ENCODE results near the gene ADAMTS18. TPM values are rescaled to one million over a fixed set of nuclear protein-coding genes. Genes with fewer than 3 reads are reported as not detected.

Gene ADAMTS18
- total RNA-seq, 4 donors from 2014 or later: 0.20 to 0.79 (median 0.27) TPM; not detected in 1

GRCh38 chr16:77290451-77291115 lies 144.3 kb downstream of the ADAMTS18 start:
- Histone ChIP-seq H3K4me1 (no peaks in the 10 kb centered on the region), H3K27ac (no peak overlapping the region), H3K4me3 (no peak overlapping the region), H3K27me3 (no peaks in the 10 kb centered on the region), H3K36me3 (no peaks in the 10 kb centered on the region), H3K9me3 (no peaks in the 10 kb centered on the region)
- TF ChIP-seq POLR2A (IDR thresholded peaks at IDR 0.05) (no peak), EP300 (IDR thresholded peaks at IDR 0.05; ENCODE audit: low read depth) (no peak), POLR2AphosphoS5 (IDR thresholded peaks at IDR 0.05) (no peak), CTCF (IDR thresholded peaks at IDR 0.05) (no peak)
- DNase-seq: no peak
- intact Hi-C loops (cut with DNase I; ENCODE audit: low total_unique reads) (no loop called here), in situ Hi-C loops (cut with MboI; ENCODE audit: low pct_ligation_motif_present in 1 of 4, low pct_unique_long_range_greater_than_20kb in 1 of 4, low sequenced_read_pairs in 3 of 4) (no loop called here)
- 61 to 64% methylated on average over 6 to 10 of the region's 10 CpGs for WGBS, 2 donors (ENCODE audit: low coverage in 1 of 2)

GRCh38 chr16:77289331-77289809 lies 145.5 kb downstream of the ADAMTS18 start:
- no peaks in the 10 kb centered on the region for H3K36me3 ChIP-seq
- H3K9me3 ChIP-seq: no peaks in the 10 kb centered on the region
- no peaks in the 10 kb centered on the region for H3K4me1 ChIP-seq
- TF ChIP-seq CTCF (IDR thresholded peaks at IDR 0.05) (no peak), POLR2AphosphoS5 (IDR thresholded peaks at IDR 0.05) (no peak), EP300 (IDR thresholded peaks at IDR 0.05; ENCODE audit: low read depth) (no peak)
- H3K27ac ChIP-seq: no peak overlapping the region
- 78% methylated on average over 2 of the region's 2 CpGs; no CpG with 5 or more reads in 1 of the 2 donors for WGBS, 2 donors (ENCODE audit: low coverage in 1 of 2)
- DNase-seq: no peak
- in situ Hi-C loops (cut with MboI; ENCODE audit: low pct_ligation_motif_present in 1 of 4, low pct_unique_long_range_greater_than_20kb in 1 of 4, low sequenced_read_pairs in 3 of 4) (no loop called here), intact Hi-C loops (cut with DNase I; ENCODE audit: low total_unique reads) (no loop called here)
- no peak overlapping the region for H3K4me3 ChIP-seq
- no peaks in the 10 kb centered on the region for H3K27me3 ChIP-seq

GRCh38 chr16:77288222-77288621 lies 146.6 kb downstream of the ADAMTS18 start:
- H3K9me3 ChIP-seq: no peaks in the 10 kb centered on the region
- no peaks in the 10 kb centered on the region for H3K4me1 ChIP-seq
- intact Hi-C loops (cut with DNase I; ENCODE audit: low total_unique reads) (no loop called here), in situ Hi-C loops (cut with MboI; ENCODE audit: low pct_ligation_motif_present in 1 of 4, low pct_unique_long_range_greater_than_20kb in 1 of 4, low sequenced_read_pairs in 3 of 4) (no loop called here)
- H3K36me3 ChIP-seq: no peaks in the 10 kb centered on the region
- no peak for DNase-seq
- H3K27me3 ChIP-seq: no peaks in the 10 kb centered on the region
- no peak overlapping the region for H3K27ac ChIP-seq
- no peak overlapping the region for H3K4me3 ChIP-seq
- no peak for TF ChIP-seq CTCF (IDR thresholded peaks at IDR 0.05)
- TF ChIP-seq POLR2AphosphoS5 (IDR thresholded peaks at IDR 0.05): no peak
- no peak for TF ChIP-seq POLR2A (IDR thresholded peaks at IDR 0.05)
- no peak for TF ChIP-seq EP300 (IDR thresholded peaks at IDR 0.05; ENCODE audit: low read depth)
- WGBS, 2 donors (ENCODE audit: low coverage in 1 of 2): 58 to 69% methylated on average over 2 to 3 of the region's 3 CpGs

- 75 to 81% methylated on average over 4 to 5 of the region's 5 CpGs for WGBS, 2 donors (ENCODE audit: low coverage in 1 of 2)
- intact Hi-C loops (cut with DNase I; ENCODE audit: low total_unique reads): no loop called here
These were observed 149.2 kb downstream of the ADAMTS18 start for GRCh38 chr16:77285676-77286075.

More at GRCh38 chr16:77285676-77286075, 149.2 kb downstream of the ADAMTS18 start:
- Histone ChIP-seq H3K27ac (no peak overlapping the region), H3K27me3 (no peaks in the 10 kb centered on the region), H3K9me3 (no peaks in the 10 kb centered on the region), H3K36me3 (no peaks in the 10 kb centered on the region), H3K4me3 (no peak overlapping the region), H3K4me1 (no peaks in the 10 kb centered on the region)
- no peak for DNase-seq
- in situ Hi-C loops (cut with MboI; ENCODE audit: low pct_ligation_motif_present in 1 of 4, low pct_unique_long_range_greater_than_20kb in 1 of 4, low sequenced_read_pairs in 3 of 4): no loop called here
- TF ChIP-seq POLR2AphosphoS5 (IDR thresholded peaks at IDR 0.05) (no peak), POLR2A (IDR thresholded peaks at IDR 0.05) (no peak), EP300 (IDR thresholded peaks at IDR 0.05; ENCODE audit: low read depth) (no peak), CTCF (IDR thresholded peaks at IDR 0.05) (no peak)
